Neural progenitor cell (in vitro differentiated cells): ENCODE results near the gene GTF2F1. TPM values are rescaled to one million over a fixed set of nuclear protein-coding genes. Genes with fewer than 3 reads are reported as not detected.
A peak's percentile ranks its signal among the peaks of the same experiment; 100 is the strongest.

Experiments used
- DNase-seq: peaks from one replicate; pipeline ENCODE4 v3.0.0-alpha.2; 2016; ENCODE audit warnings: low spot score
- H2AFZ ChIP-seq: fragments of 200-600 bp; sonication (generic); replicated peaks from 2 replicates; pipeline ENCODE4 v1.6.1; 2016; ENCODE audit warnings: antibody characterized with exemption
- H3F3A ChIP-seq: fragments of 200-600 bp; sonication (generic); 2 replicates; pipeline ENCODE4 v1.6.1; 2016; ENCODE audit warnings: antibody characterized with exemption, low read depth
- H3K27ac ChIP-seq: fragments of 200-600 bp; sonication (generic); 2 replicates; pipeline ENCODE4 v1.5.1; 2016; ENCODE audit warnings: mild to moderate bottlenecking
- H3K27me3 ChIP-seq: fragments of 200-600 bp; sonication (generic); 2 replicates; pipeline ENCODE4 v1.6.1; 2016; ENCODE audit warnings: mild to moderate bottlenecking, moderate library complexity
- H3K36me3 ChIP-seq: fragments of 200-600 bp; sonication (generic); 2 replicates; pipeline ENCODE4 v1.5.1; 2016
- H3K4me1 ChIP-seq: fragments of 200-600 bp; sonication (generic); 2 replicates; pipeline ENCODE4 v1.6.1; 2016; ENCODE audit warnings: mixed run types
- H3K4me2 ChIP-seq: fragments of 200-600 bp; sonication (generic); 2 replicates; pipeline ENCODE4 v1.6.1; 2016
- H3K4me3 ChIP-seq: fragments of 200-600 bp; sonication (generic); 2 replicates; pipeline ENCODE4 v1.5.1; 2016
- H3K79me2 ChIP-seq: fragments of 200-600 bp; sonication (generic); 2 replicates; pipeline ENCODE4 v1.6.1; 2016; ENCODE audit warnings: low read depth
- H3K9ac ChIP-seq: fragments of 200-600 bp; sonication (generic); 2 replicates; pipeline ENCODE4 v1.6.1; 2016
- H3K9me3 ChIP-seq: fragments of 200-600 bp; sonication (generic); 2 replicates; pipeline ENCODE4 v1.5.1; 2016; ENCODE audit warnings: low read depth
- H4K20me1 ChIP-seq: fragments of 200-600 bp; sonication (generic); 2 replicates; pipeline ENCODE4 v1.6.1; 2016; ENCODE audit warnings: low read depth
- H3K27ac Mint-ChIP-seq: 3 replicates; pipeline ENCODE4 v1.8.0; 2021; ENCODE audit warnings: mixed read lengths
- H3K27me3 Mint-ChIP-seq: 2 replicates; pipeline ENCODE4 v1.8.0; 2022; ENCODE audit warnings: low read depth, mild to moderate bottlenecking, inconsistent platforms, moderate library complexity, mixed read lengths; ENCODE audit not compliant: insufficient read depth
- H3K36me3 Mint-ChIP-seq: 3 replicates; pipeline ENCODE4 v1.8.0; 2021; ENCODE audit warnings: mixed read lengths
- H3K4me1 Mint-ChIP-seq: 3 replicates; pipeline ENCODE4 v1.8.0; 2021; ENCODE audit warnings: mixed read lengths
- H3K4me3 Mint-ChIP-seq: 3 replicates; pipeline ENCODE4 v1.8.0; 2021; ENCODE audit warnings: mild to moderate bottlenecking, moderate library complexity, mixed read lengths
- H3K9me3 Mint-ChIP-seq: 3 replicates; pipeline ENCODE4 v1.8.0; 2020; ENCODE audit warnings: mixed read lengths
- EZH2 ChIP-seq: fragments of 200-600 bp; sonication (generic); IDR thresholded peaks from 2 replicates; pipeline ENCODE4 v1.6.1; 2017; ENCODE audit warnings: antibody characterized with exemption, mild to moderate bottlenecking, moderate library complexity
- EZH2phosphoT487 ChIP-seq: fragments of 200-600 bp; sonication (generic); IDR thresholded peaks from 2 replicates; pipeline ENCODE4 v1.6.1; 2017; ENCODE audit warnings: antibody characterized with exemption
- total RNA-seq: library from RNA; depleted of rRNA; stranded (reverse); fragments of >200 nt; gene quantifications from 2 replicates; pipeline ENCODE4 v1.2.3, GENCODE V29; 2015; ENCODE audit warnings: low replicate concordance
- TF ChIP-seq, protein P1 (sequence below): fragments of 200-600 bp; sonication (generic); IDR thresholded peaks from 2 replicates; pipeline ENCODE4 v1.5.1; 2017; ENCODE audit warnings: antibody characterized with exemption, mild to moderate bottlenecking

Gene GTF2F1
- total RNA-seq, 1 donor from 2014 or later = 36.9 TPM

DNA sequence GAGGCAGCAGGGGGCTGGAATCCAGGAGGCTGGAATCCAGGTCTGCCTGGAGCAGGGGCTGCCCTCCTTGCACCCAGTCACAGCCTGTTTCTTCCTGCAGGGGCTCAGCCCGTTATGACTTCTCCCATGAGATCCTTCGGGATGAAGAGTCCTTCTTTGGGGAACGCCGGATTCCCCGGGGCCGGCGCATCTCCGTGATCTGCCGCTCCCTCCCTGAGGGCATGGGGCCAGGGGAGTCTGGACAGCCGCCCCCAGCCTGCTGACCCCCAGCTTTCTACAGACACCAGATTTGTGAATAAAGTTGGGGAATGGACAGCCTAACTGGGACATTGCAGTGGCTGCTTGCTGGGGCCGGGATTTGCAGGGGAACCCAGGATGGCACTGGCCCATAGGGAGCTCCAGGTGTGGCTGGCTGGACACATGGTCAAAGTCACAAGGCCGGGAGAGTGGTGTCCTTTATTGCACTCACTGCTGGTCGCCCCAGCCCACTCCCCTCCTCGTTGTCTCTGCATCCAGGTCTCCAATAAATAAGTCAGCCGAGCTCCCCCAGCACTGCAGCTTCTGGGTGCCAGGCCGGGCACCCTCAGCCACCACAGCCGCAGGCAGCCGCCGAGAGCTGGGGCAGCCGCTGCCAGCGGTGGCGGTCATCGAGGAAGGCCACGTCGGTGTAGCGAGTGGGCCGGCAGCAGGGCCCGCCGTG, 18.1 kb downstream of the GTF2F1 start:
- no peak overlapping the region for H3K4me3 ChIP-seq
- no peaks in the 10 kb centered on the region for H3K9me3 ChIP-seq
- no peak overlapping the region for H3K4me2 ChIP-seq
- TF ChIP-seq EZH2phosphoT487 (no peak), EZH2 (no peak)
- TF ChIP-seq, protein P1, sequence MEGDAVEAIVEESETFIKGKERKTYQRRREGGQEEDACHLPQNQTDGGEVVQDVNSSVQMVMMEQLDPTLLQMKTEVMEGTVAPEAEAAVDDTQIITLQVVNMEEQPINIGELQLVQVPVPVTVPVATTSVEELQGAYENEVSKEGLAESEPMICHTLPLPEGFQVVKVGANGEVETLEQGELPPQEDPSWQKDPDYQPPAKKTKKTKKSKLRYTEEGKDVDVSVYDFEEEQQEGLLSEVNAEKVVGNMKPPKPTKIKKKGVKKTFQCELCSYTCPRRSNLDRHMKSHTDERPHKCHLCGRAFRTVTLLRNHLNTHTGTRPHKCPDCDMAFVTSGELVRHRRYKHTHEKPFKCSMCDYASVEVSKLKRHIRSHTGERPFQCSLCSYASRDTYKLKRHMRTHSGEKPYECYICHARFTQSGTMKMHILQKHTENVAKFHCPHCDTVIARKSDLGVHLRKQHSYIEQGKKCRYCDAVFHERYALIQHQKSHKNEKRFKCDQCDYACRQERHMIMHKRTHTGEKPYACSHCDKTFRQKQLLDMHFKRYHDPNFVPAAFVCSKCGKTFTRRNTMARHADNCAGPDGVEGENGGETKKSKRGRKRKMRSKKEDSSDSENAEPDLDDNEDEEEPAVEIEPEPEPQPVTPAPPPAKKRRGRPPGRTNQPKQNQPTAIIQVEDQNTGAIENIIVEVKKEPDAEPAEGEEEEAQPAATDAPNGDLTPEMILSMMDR = no peak
- no peaks in the 10 kb centered on the region for H3K9me3 Mint-ChIP-seq
- H4K20me1 ChIP-seq = peaks cover 7% of the 10 kb centered on the region
- DNase-seq = no peak
- H3K27ac ChIP-seq = no peak overlapping the region
- H3K4me1 Mint-ChIP-seq = peaks cover 9% of the 10 kb centered on the region
- H3K36me3 ChIP-seq = no peaks in the 10 kb centered on the region
- H3F3A ChIP-seq = peaks cover 28% of the 10 kb centered on the region
- no peak overlapping the region for H2AFZ ChIP-seq
- peaks cover 11% of the 10 kb centered on the region for H3K36me3 Mint-ChIP-seq
- H3K27me3 ChIP-seq = no peaks in the 10 kb centered on the region
- H3K9ac ChIP-seq = no peak overlapping the region
- H3K4me1 ChIP-seq = peaks cover 4% of the 10 kb centered on the region
- H3K79me2 ChIP-seq = peaks cover 10% of the 10 kb centered on the region
- H3K27ac Mint-ChIP-seq = no peak overlapping the region
- H3K4me3 Mint-ChIP-seq = peak overlapping the region; percentile 57
- H3K27me3 Mint-ChIP-seq = peaks cover 17% of the 10 kb centered on the region

- peaks cover 7% of the 10 kb centered on the region for H4K20me1 ChIP-seq
- Mint-ChIP-seq H3K27ac (no peak overlapping the region), H3K36me3 (peaks cover 11% of the 10 kb centered on the region), H3K27me3 (peaks cover 17% of the 10 kb centered on the region), H3K4me3 (peak overlapping the region; percentile 57), H3K4me1 (peaks cover 9% of the 10 kb centered on the region), H3K9me3 (no peaks in the 10 kb centered on the region)
- H3K27ac ChIP-seq = no peak overlapping the region
- no peak for TF ChIP-seq EZH2phosphoT487
- TF ChIP-seq, protein P1 = no peak
- TF ChIP-seq EZH2 = no peak
- H2AFZ ChIP-seq = no peak overlapping the region
- H3F3A ChIP-seq = peaks cover 28% of the 10 kb centered on the region
- peak overlapping the region; percentile 68 for H3K4me2 ChIP-seq
- H3K79me2 ChIP-seq = peaks cover 10% of the 10 kb centered on the region
- H3K27me3 ChIP-seq = no peaks in the 10 kb centered on the region
- DNase-seq = no peak
- H3K36me3 ChIP-seq = no peaks in the 10 kb centered on the region
- H3K4me1 ChIP-seq = peaks cover 4% of the 10 kb centered on the region
- peak overlapping the region; percentile 86 for H3K4me3 ChIP-seq
- H3K9ac ChIP-seq = no peak overlapping the region
- no peaks in the 10 kb centered on the region for H3K9me3 ChIP-seq
These were observed 18.7 kb downstream of the GTF2F1 start for GRCh38 chr19:6374161-6374709.

- Histone ChIP-seq H2AFZ (no peak overlapping the region), H3K9me3 (no peaks in the 10 kb centered on the region), H3K4me2 (peak overlapping the region; percentile 68), H3K9ac (no peak overlapping the region), H3F3A (peaks cover 28% of the 10 kb centered on the region), H3K79me2 (peaks cover 10% of the 10 kb centered on the region), H3K27ac (no peak overlapping the region), H4K20me1 (peaks cover 7% of the 10 kb centered on the region), H3K27me3 (no peaks in the 10 kb centered on the region), H3K4me1 (peaks cover 4% of the 10 kb centered on the region), H3K36me3 (no peaks in the 10 kb centered on the region), H3K4me3 (peak overlapping the region; percentile 86)
- Mint-ChIP-seq H3K4me3 (peak overlapping the region; percentile 90), H3K27ac (no peak overlapping the region), H3K9me3 (no peaks in the 10 kb centered on the region), H3K27me3 (peaks cover 17% of the 10 kb centered on the region), H3K36me3 (peaks cover 13% of the 10 kb centered on the region), H3K4me1 (peaks cover 9% of the 10 kb centered on the region)
- TF ChIP-seq, protein P1 = no peak
- TF ChIP-seq EZH2phosphoT487 = no peak
- no peak for TF ChIP-seq EZH2
- DNase-seq = no peak
These were observed 19.2 kb downstream of the GTF2F1 start for GRCh38 chr19:6373813-6374108.
